GM20431 (cell line): ENCODE results near the gene C4BPA.

Experiments used
- in situ Hi-C: fragments of 300-500 bp; cut with MseI, MboI; formaldehyde crosslinking; loops from one replicate; pipeline ENCODE4 v1.15.0; 2020; ENCODE audit warnings: low sequenced_read_pairs; ENCODE audit not compliant: unreplicated experiment

Gene C4BPA

GRCh38 chr1:207164086-207164485, 60.1 kb downstream of the C4BPA start:
- in situ Hi-C loops = no loop called here

GRCh38 chr1:207172321-207172720, 68.3 kb downstream of the C4BPA start:
- in situ Hi-C loops = no loop called here

- in situ Hi-C loops = no loop called here
Measured at GRCh38 chr1:207172885-207173284, 68.9 kb downstream of the C4BPA start.

GRCh38 chr1:207173396-207173795, 69.4 kb downstream of the C4BPA start:
- in situ Hi-C loops = no loop called here

GRCh38 chr1:207174913-207175312, 70.9 kb downstream of the C4BPA start:
- in situ Hi-C loops = no loop called here

- in situ Hi-C loops = no loop called here
Measured at GRCh38 chr1:207179036-207179435, 75.0 kb downstream of the C4BPA start.

- in situ Hi-C loops = no loop called here
Measured at GRCh38 chr1:207181847-207182246, 77.8 kb downstream of the C4BPA start.

- in situ Hi-C loops = no loop called here
Measured at GRCh38 chr1:207186503-207186902, 82.5 kb downstream of the C4BPA start.

- in situ Hi-C loops = no loop called here
Measured at GRCh38 chr1:207188901-207189300, 84.9 kb downstream of the C4BPA start.

- in situ Hi-C loops = no loop called here
Measured at GRCh38 chr1:207191061-207191460, 87.0 kb downstream of the C4BPA start.

- in situ Hi-C loops = no loop called here
Measured at GRCh38 chr1:207191776-207192175, 87.7 kb downstream of the C4BPA start.

- in situ Hi-C loops = no loop called here
Measured at GRCh38 chr1:207194197-207194596, 90.2 kb downstream of the C4BPA start.
